SK-N-SH treated with all-trans-retinoic acid at 6 μM for 48 hours (cell line): Measurements from ENCODE around the gene PSRC1.

Source experiments
- ATAC-seq: fragments of 200-7000 bp; cut with Tn5 transposase; 3 replicates; pipeline ENCODE4 v1.9.1; 2020; ENCODE audit warnings: mild to moderate bottlenecking, moderate library complexity
- ARNTL ChIP-seq: fragments of 450-650 bp; formaldehyde crosslinking; IDR thresholded peaks from 2 replicates; pipeline ENCODE4 v1.5.0; 2020; ENCODE audit warnings: low read depth, mild to moderate bottlenecking, moderate library complexity, borderline replicate concordance
- BACH2 ChIP-seq: fragments of 250-450 bp; sonication (Bioruptor Pico); IDR thresholded peaks from 2 replicates; pipeline ENCODE4 v1.9.0; 2021; ENCODE audit warnings: mild to moderate bottlenecking, borderline replicate concordance
- CREB5 ChIP-seq: fragments of 250-450 bp; sonication (Bioruptor Pico); IDR thresholded peaks from 2 replicates; pipeline ENCODE4 v1.5.1; 2020; ENCODE audit warnings: low read depth, mild to moderate bottlenecking, moderate library complexity
- CSDC2 ChIP-seq: fragments of 250-450 bp; sonication (Bioruptor Pico); IDR thresholded peaks from 2 replicates; pipeline ENCODE4 v1.5.0; 2020; ENCODE audit warnings: mild to moderate bottlenecking, moderate library complexity
- CSRNP3 ChIP-seq: fragments of 250-450 bp; sonication (Bioruptor Pico); IDR thresholded peaks from 2 replicates; pipeline ENCODE4 v1.5.1; 2021; ENCODE audit warnings: mild to moderate bottlenecking, moderate library complexity
- ESRRG ChIP-seq: fragments of 250-450 bp; sonication (Bioruptor Pico); IDR thresholded peaks from 2 replicates; pipeline ENCODE4 v1.6.1; 2021; ENCODE audit warnings: mild to moderate bottlenecking
- GLIS3 ChIP-seq: fragments of 250-450 bp; sonication (Bioruptor Pico); IDR thresholded peaks from 2 replicates; pipeline ENCODE4 v1.5.0; 2020; ENCODE audit warnings: mild to moderate bottlenecking, moderate library complexity
- ISL1 ChIP-seq: fragments of 250-450 bp; sonication (Bioruptor Pico); IDR thresholded peaks from 2 replicates; pipeline ENCODE4 v2.1.2; 2022; ENCODE audit warnings: mild to moderate bottlenecking, moderate library complexity
- OSR1 ChIP-seq: fragments of 250-450 bp; sonication (Bioruptor Pico); IDR thresholded peaks from 2 replicates; pipeline ENCODE4 v1.8.0; 2022; ENCODE audit warnings: moderate library complexity, mild to moderate bottlenecking, inconsistent platforms
- PATZ1 ChIP-seq: fragments of 250-450 bp; sonication (Bioruptor Pico); IDR thresholded peaks from 2 replicates; pipeline ENCODE4 v1.8.0; 2020; ENCODE audit warnings: mild to moderate bottlenecking, moderate library complexity, borderline replicate concordance
- POU6F1 ChIP-seq: fragments of 250-450 bp; sonication (Bioruptor Pico); IDR thresholded peaks from 2 replicates; pipeline ENCODE4 v1.8.0; 2021; ENCODE audit warnings: low read depth, mild to moderate bottlenecking, moderate library complexity, borderline replicate concordance
- PPARA ChIP-seq: fragments of 250-450 bp; sonication (Bioruptor Pico); IDR thresholded peaks from 2 replicates; pipeline ENCODE4 v1.5.0; 2020; ENCODE audit warnings: mild to moderate bottlenecking, borderline replicate concordance
- RARB ChIP-seq: fragments of 250-450 bp; sonication (Bioruptor Pico); IDR thresholded peaks from 2 replicates; pipeline ENCODE4 v1.8.0; 2021; ENCODE audit warnings: mild to moderate bottlenecking, moderate library complexity
- SNAI2 ChIP-seq: fragments of 250-450 bp; sonication (Bioruptor Pico); IDR thresholded peaks from 2 replicates; pipeline ENCODE4 v1.5.0; 2020; ENCODE audit warnings: mild to moderate bottlenecking, moderate library complexity
- TCF4 ChIP-seq: fragments of 250-450 bp; sonication (Bioruptor Pico); IDR thresholded peaks from 2 replicates; pipeline ENCODE4 v1.8.0; 2021; ENCODE audit warnings: mild to moderate bottlenecking, moderate library complexity, borderline replicate concordance
- TOX ChIP-seq: fragments of 250-450 bp; sonication (Bioruptor Pico); IDR thresholded peaks from 2 replicates; pipeline ENCODE4 v1.8.0; 2021; ENCODE audit warnings: mild to moderate bottlenecking, moderate library complexity, borderline replicate concordance
- TSHZ2 ChIP-seq: fragments of 250-450 bp; sonication (Bioruptor Pico); IDR thresholded peaks from 2 replicates; pipeline ENCODE4 v1.5.0; 2020; ENCODE audit warnings: mild to moderate bottlenecking, moderate library complexity
- ZC3H10 ChIP-seq: fragments of 250-450 bp; sonication (Bioruptor Pico); IDR thresholded peaks from 2 replicates; pipeline ENCODE4 v1.5.1; 2021; ENCODE audit warnings: mild to moderate bottlenecking, moderate library complexity
- ZFP3 ChIP-seq: fragments of 250-450 bp; sonication (Bioruptor Pico); IDR thresholded peaks from 2 replicates; pipeline ENCODE4 v1.5.0; 2020; ENCODE audit warnings: mild to moderate bottlenecking, moderate library complexity
- ZFP30 ChIP-seq: fragments of 450-650 bp; formaldehyde crosslinking; IDR thresholded peaks from 2 replicates; pipeline ENCODE4 v1.5.0; 2022; ENCODE audit warnings: mild to moderate bottlenecking, moderate library complexity
- ZNF565 ChIP-seq: fragments of 450-650 bp; formaldehyde crosslinking; conservative IDR thresholded peaks from 2 replicates; pipeline ENCODE4 v1.5.0; 2020; ENCODE audit warnings: low read depth, mild to moderate bottlenecking, moderate library complexity
- ZNF70 ChIP-seq: fragments of 450-650 bp; formaldehyde crosslinking; IDR thresholded peaks from 2 replicates; pipeline ENCODE4 v1.5.0; 2020; ENCODE audit warnings: mild to moderate bottlenecking, moderate library complexity
- ZNF8 ChIP-seq: fragments of 450-650 bp; formaldehyde crosslinking; IDR thresholded peaks from 2 replicates; pipeline ENCODE4 v1.5.0; 2020; ENCODE audit warnings: mild to moderate bottlenecking, moderate library complexity

The PSRC1 gene

GRCh38 chr1:109262231-109263055 is 20.5 kb downstream of the PSRC1 start:
- no peak for ATAC-seq
- TF ChIP-seq RARB (CRISPR knock-in tag) (no peak), PATZ1 (CRISPR knock-in tag) (no peak), ZC3H10 (no peak), GLIS3 (no peak), BACH2 (CRISPR knock-in tag) (no peak), CREB5 (no peak), ZFP3 (no peak), ARNTL (CRISPR knock-in tag) (no peak), CSRNP3 (CRISPR knock-in tag) (no peak), ZNF70 (CRISPR knock-in tag) (no peak), TOX (CRISPR knock-in tag) (no peak), SNAI2 (no peak), ZFP30 (CRISPR knock-in tag) (no peak), PPARA (CRISPR knock-in tag) (no peak), ZNF565 (CRISPR knock-in tag) (no peak), ZNF8 (no peak), TSHZ2 (CRISPR knock-in tag) (no peak), ISL1 (CRISPR knock-in tag) (no peak), CSDC2 (CRISPR knock-in tag) (no peak)

- ATAC-seq = no peak
- no peak for TF ChIP-seq SNAI2
- no peak for TF ChIP-seq CREB5
- TF ChIP-seq PPARA (CRISPR knock-in tag) = no peak
- TF ChIP-seq TCF4 (CRISPR knock-in tag) = no peak
- no peak for TF ChIP-seq ZC3H10
- TF ChIP-seq ZFP30 (CRISPR knock-in tag) = no peak
- TF ChIP-seq ISL1 (CRISPR knock-in tag) = no peak
- TF ChIP-seq ZNF8 = no peak
- no peak for TF ChIP-seq CSRNP3 (CRISPR knock-in tag)
- TF ChIP-seq CSDC2 (CRISPR knock-in tag) = no peak
- TF ChIP-seq OSR1 (CRISPR knock-in tag) = no peak
- TF ChIP-seq ZNF70 (CRISPR knock-in tag) = no peak
- no peak for TF ChIP-seq ZNF565 (CRISPR knock-in tag)
- TF ChIP-seq TSHZ2 (CRISPR knock-in tag) = no peak
- TF ChIP-seq RARB (CRISPR knock-in tag) = no peak
- no peak for TF ChIP-seq ESRRG (CRISPR knock-in tag)
- no peak for TF ChIP-seq POU6F1 (CRISPR knock-in tag)
- TF ChIP-seq BACH2 (CRISPR knock-in tag) = no peak
- TF ChIP-seq GLIS3 = no peak
Measured at GRCh38 chr1:109261578-109261977, 21.4 kb downstream of the PSRC1 start.
